Activated CD8-positive, alpha-beta T cell treated with anti-CD3 and anti-CD28 coated beads for 36 hours (primary cell): ENCODE results near the gene FCN2. TPM values are rescaled to one million over a fixed set of nuclear protein-coding genes. Genes with fewer than 3 reads are reported as not detected.

Source experiments
- ATAC-seq: fragments of 200-7000 bp; cut with Tn5 transposase; one replicate; pipeline ENCODE4 v1.10.0; 2021; ENCODE audit warnings: mild to moderate bottlenecking, moderate library complexity
- CTCF ChIA-PET: fragments of 350-600 bp; sonication (Branson Sonifier 250); formaldehyde crosslinking; loops from one replicate; lab custom pipeline; 2021; ENCODE audit warnings: antibody characterized with exemption; lab: Charles Lee
- POLR2A ChIA-PET: fragments of 350-600 bp; sonication (Branson Sonifier 250); formaldehyde crosslinking; loops from one replicate; lab custom pipeline; 2021; ENCODE audit warnings: antibody characterized with exemption; lab: Charles Lee
- DNase-seq: peaks from one replicate; pipeline ENCODE4 v3.0.0-alpha.2; 2020
- H3K27ac Mint-ChIP-seq: one replicate; pipeline ENCODE4 v1.8.0; 2021; ENCODE audit warnings: mild to moderate bottlenecking, mixed read lengths
- H3K27me3 Mint-ChIP-seq: one replicate; pipeline ENCODE4 v1.8.0; 2021; ENCODE audit warnings: mixed read lengths
- H3K36me3 Mint-ChIP-seq: one replicate; pipeline ENCODE4 v1.8.0; 2021; ENCODE audit warnings: low read depth, mixed read lengths
- H3K4me1 Mint-ChIP-seq: one replicate; pipeline ENCODE4 v1.8.0; 2021; ENCODE audit warnings: low read depth, mixed read lengths
- H3K4me3 Mint-ChIP-seq: one replicate; pipeline ENCODE4 v1.8.0; 2021; ENCODE audit warnings: mild to moderate bottlenecking, moderate library complexity, mixed read lengths
- H3K9me3 Mint-ChIP-seq: one replicate; pipeline ENCODE4 v1.8.0; 2021; ENCODE audit warnings: mixed read lengths
- intact Hi-C: fragments of 100-400 bp; cut with micrococcal nuclease; formaldehyde crosslinking; loops from one replicate; pipeline ENCODE4 v1.10.0; 2022
- total RNA-seq, 2 experiments: library from RNA; stranded (reverse); gene quantifications; one replicate each; pipeline ENCODE4 v1.2.3, GENCODE V29; 2021
- TF ChIP-seq, protein P1 (sequence below): fragments of 200-600 bp; IDR thresholded peaks from one replicate; pipeline ENCODE4 v1.8.0; 2022; ENCODE audit warnings: antibody characterized with exemption, mild to moderate bottlenecking

The FCN2 gene
- total RNA-seq, 2 experiments from 2014 or later = not detected

DNA sequence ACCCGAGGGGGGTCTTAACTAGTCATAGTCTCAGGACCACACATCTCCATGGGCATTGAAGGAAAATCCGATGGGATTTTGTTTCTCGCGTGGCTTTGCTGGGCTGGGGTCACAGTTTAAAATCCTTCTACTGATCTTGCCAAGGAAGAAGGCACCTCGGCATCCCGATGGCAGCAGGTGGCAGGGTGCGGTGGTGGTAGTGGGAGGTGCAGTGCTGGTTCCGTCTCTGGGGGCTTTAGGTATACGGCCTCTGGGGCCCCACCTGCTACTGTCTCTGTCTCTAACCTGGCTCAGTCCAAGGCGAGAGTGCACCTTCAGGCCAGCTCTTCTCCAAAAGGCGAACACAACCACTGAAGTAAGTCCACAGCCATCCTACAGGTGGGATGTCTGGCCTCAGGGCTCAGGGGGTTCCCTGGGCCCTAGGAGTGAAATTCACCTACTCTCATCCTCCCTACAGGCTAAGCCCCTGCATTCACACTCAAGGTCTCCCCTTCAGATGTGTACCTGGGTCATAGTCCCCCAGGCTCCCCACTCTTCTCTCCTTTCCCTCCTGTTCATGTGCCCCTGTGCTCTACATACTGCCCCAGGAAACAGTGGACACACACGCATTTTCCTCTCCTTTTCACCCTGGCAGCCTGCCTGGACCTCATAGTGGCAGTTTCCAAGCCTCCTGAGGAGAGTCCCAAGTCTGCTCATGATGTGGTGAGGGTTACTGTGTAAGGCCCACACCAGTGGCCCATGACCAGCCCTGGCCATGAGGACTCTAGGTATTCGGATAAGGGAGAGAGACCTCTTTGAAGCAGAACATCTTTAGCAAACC is 736 bp upstream of the FCN2 start:
- ChIA-PET CTCF (no interaction called here), POLR2A (no interaction called here)
- DNase-seq (no peak), ATAC-seq (no peak)
- Mint-ChIP-seq H3K9me3 (no peaks in the 10 kb centered on the region), H3K27me3 (peaks cover 2% of the 10 kb centered on the region), H3K27ac (no peak overlapping the region), H3K36me3 (no peaks in the 10 kb centered on the region), H3K4me1 (no peaks in the 10 kb centered on the region), H3K4me3 (no peak overlapping the region)
- intact Hi-C loops = no loop called here
- TF ChIP-seq, protein P1, sequence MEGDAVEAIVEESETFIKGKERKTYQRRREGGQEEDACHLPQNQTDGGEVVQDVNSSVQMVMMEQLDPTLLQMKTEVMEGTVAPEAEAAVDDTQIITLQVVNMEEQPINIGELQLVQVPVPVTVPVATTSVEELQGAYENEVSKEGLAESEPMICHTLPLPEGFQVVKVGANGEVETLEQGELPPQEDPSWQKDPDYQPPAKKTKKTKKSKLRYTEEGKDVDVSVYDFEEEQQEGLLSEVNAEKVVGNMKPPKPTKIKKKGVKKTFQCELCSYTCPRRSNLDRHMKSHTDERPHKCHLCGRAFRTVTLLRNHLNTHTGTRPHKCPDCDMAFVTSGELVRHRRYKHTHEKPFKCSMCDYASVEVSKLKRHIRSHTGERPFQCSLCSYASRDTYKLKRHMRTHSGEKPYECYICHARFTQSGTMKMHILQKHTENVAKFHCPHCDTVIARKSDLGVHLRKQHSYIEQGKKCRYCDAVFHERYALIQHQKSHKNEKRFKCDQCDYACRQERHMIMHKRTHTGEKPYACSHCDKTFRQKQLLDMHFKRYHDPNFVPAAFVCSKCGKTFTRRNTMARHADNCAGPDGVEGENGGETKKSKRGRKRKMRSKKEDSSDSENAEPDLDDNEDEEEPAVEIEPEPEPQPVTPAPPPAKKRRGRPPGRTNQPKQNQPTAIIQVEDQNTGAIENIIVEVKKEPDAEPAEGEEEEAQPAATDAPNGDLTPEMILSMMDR = no peak

DNA sequence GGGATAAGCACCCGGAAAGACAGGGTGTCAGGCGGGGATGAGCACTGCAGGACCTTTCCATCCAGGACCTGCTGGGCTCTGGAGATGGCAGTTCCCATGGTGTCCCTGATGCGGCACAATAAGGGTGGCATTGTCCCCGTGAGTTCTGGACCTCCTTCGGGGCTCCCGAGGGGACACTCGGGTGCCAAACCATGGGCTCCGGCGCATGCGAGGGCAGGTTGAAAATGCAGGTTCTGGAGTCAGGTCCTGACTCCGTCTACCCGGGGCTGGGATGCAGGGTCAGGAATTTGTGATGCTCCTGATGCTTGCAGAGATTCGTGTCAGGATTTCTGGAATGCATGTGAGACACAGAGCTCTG is 682 bp downstream of the FCN2 start:
- no peak overlapping the region for H3K27ac Mint-ChIP-seq
- peaks cover 2% of the 10 kb centered on the region for H3K27me3 Mint-ChIP-seq
- H3K4me3 Mint-ChIP-seq = no peak overlapping the region
- TF ChIP-seq, protein P1 = no peak
- intact Hi-C loops = no loop called here
- ChIA-PET CTCF (no interaction called here), POLR2A (no interaction called here)
- H3K9me3 Mint-ChIP-seq = no peaks in the 10 kb centered on the region
- no peaks in the 10 kb centered on the region for H3K4me1 Mint-ChIP-seq
- ATAC-seq (no peak), DNase-seq (no peak)
- no peaks in the 10 kb centered on the region for H3K36me3 Mint-ChIP-seq

DNA sequence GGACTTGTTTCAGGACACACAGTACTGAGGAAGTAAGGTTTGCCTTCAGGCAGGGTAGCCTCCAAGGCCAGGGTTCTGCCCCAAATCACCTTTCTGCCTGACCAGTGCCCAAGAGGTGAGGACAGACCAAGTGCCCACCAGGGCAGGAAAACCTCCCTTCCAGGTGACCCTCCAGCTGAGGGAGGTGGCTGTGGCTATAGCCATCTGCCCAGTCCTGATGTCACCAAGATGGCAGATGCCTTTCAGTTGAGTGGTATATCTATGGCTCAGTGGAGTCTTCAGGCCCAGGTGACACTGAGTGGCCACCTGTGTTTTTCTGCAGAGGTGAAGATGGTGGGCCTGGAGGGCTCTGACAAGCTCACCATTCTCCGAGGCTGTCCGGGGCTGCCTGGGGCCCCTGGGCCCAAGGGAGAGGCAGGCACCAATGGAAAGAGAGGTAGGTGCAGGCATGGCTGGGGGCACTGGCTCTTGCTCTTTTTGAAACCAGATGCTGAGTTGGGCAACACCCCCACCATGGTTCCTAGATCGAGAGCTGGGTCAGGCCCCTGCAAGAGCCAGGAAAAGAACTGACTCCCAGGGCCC is 1.7 kb downstream of the FCN2 start:
- H3K36me3 Mint-ChIP-seq = no peaks in the 10 kb centered on the region
- POLR2A ChIA-PET = no interaction called here
- no peak for ATAC-seq
- H3K9me3 Mint-ChIP-seq = no peaks in the 10 kb centered on the region
- no peak overlapping the region for H3K4me3 Mint-ChIP-seq
- no peaks in the 10 kb centered on the region for H3K4me1 Mint-ChIP-seq
- TF ChIP-seq, protein P1 = no peak
- no peak overlapping the region for H3K27ac Mint-ChIP-seq
- CTCF ChIA-PET = no interaction called here
- no peak for DNase-seq
- intact Hi-C loops = no loop called here
- peaks cover 2% of the 10 kb centered on the region for H3K27me3 Mint-ChIP-seq

DNA sequence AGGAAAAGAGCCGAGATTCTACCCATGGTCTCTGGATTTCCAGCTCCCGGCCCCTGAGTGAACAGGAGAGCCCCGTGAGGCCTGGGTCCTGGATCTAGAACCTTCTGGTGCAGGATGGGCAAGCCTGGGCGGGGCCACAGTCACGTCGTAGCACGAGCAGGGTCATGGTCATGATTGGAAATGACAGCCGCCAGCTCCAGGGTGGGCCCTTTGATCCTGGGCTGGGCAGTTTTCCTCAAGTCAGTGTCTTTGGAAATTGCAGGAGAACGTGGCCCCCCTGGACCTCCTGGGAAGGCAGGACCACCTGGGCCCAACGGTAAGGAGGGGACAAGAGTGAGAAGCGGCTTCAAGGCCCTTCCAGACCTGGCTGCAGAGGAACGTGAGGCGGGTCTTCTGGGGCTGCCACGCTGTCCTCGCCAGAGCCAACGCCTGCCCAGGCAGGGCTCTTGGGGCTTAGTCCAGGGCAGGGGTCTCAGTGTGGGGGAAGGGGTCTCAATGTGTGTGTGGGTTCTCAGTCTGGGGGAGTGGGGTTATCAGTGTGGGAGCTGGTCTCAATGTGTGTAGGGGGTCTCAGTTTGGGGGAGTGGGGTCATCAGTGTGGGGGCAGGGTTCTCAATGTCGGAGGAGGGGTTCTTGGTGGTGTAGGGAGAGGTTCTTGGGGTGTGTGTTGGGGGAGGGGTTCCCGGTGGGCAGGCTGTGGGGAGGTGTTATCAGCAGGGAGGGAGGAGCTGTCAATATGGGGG is 2.6 kb downstream of the FCN2 start:
- POLR2A ChIA-PET = no interaction called here
- Mint-ChIP-seq H3K27ac (no peak overlapping the region), H3K4me3 (no peak overlapping the region), H3K36me3 (no peaks in the 10 kb centered on the region), H3K27me3 (peaks cover 2% of the 10 kb centered on the region), H3K4me1 (no peaks in the 10 kb centered on the region), H3K9me3 (no peaks in the 10 kb centered on the region)
- no peak for DNase-seq
- TF ChIP-seq, protein P1 = no peak
- intact Hi-C loops = no loop called here
- no peak for ATAC-seq
- CTCF ChIA-PET = no interaction called here

DNA sequence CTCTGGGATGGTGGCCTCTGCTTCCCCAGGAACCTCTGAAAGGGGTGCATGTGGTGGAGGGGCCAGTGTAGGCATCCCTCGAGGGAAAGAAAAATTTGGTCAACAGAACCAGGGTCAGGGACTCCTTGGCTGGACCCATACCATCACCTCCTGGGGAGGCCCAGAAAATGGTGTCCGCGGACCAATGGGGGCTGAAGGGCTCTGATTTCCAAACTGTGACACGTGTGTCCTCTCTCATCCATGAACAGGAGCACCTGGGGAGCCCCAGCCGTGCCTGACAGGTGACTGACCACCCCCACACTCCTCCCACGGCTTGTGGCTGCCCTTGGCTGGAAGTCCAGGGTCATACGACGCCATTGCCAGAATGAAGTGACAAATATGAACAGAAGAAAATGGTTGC is 3.9 kb downstream of the FCN2 start:
- no peak for DNase-seq

More for the DNA sequence above, 3.9 kb downstream of the FCN2 start:
- no peak overlapping the region for H3K27ac Mint-ChIP-seq
- ChIA-PET POLR2A (no interaction called here), CTCF (no interaction called here)
- no peak overlapping the region for H3K4me3 Mint-ChIP-seq
- TF ChIP-seq, protein P1 = no peak
- no peaks in the 10 kb centered on the region for H3K9me3 Mint-ChIP-seq
- H3K36me3 Mint-ChIP-seq = no peaks in the 10 kb centered on the region
- ATAC-seq = no peak
- peaks cover 3% of the 10 kb centered on the region for H3K27me3 Mint-ChIP-seq
- intact Hi-C loops = no loop called here
- H3K4me1 Mint-ChIP-seq = no peaks in the 10 kb centered on the region
